GM12892 (cell line): ENCODE results near the gene PPM1B.

Experiments
- POLR2A ChIP-seq: IDR thresholded peaks from 2 replicates; pipeline ENCODE4 v1.6.1; 2011; ENCODE audit warnings: low read depth, low read length, control low read depth
- POLR2AphosphoS5 ChIP-seq: IDR thresholded peaks from 2 replicates; pipeline ENCODE4 v1.6.1; 2011; ENCODE audit warnings: low read depth, low read length, control low read depth

- TF ChIP-seq POLR2A = no peak
- TF ChIP-seq POLR2AphosphoS5 = no peak
These were observed 31.6 kb upstream of the PPM1B start for GRCh38 chr2:44137048-44137447.
